HG02759 (cell line): ENCODE results near the gene DSP.

Experiments
- ATAC-seq: cut with Tn5 transposase; IDR thresholded peaks from one replicate; pipeline ENCODE4 v1.9.1; 2021; ENCODE audit warnings: mild to moderate bottlenecking, moderate library complexity; ENCODE audit not compliant: unreplicated experiment

DSP gene

GRCh38 chr6:7532821-7533220 lies 8.7 kb upstream of the DSP start:
- no peak for ATAC-seq

DNA sequence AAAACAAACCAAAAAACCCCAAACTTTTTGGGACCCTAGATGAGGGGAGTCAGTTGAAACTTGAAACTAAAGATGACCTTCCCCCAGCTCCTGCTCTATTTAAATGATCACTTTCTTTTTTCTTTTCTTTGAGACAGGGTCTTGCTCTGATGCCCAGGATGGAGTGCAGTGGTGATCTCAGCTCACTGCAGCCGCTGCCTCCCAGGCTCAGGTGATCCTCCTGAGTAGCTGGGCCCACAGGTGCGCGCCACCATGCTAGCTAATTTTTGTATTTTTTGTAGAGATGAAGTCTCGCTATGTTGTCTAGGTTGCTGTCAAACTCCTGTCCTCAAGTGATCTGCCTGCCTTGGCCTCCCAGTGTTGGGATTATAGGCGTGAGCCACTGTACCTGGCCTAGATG lies 7.3 kb upstream of the DSP start:
- ATAC-seq: no peak

- no peak for ATAC-seq
Observed at GRCh38 chr6:7535498-7535897, 6.0 kb upstream of the DSP start.

GRCh38 chr6:7537565-7538174 lies 3.8 kb upstream of the DSP start:
- ATAC-seq: no peak

- no peak for ATAC-seq
Observed at GRCh38 chr6:7538484-7538883, 3.0 kb upstream of the DSP start.

DNA sequence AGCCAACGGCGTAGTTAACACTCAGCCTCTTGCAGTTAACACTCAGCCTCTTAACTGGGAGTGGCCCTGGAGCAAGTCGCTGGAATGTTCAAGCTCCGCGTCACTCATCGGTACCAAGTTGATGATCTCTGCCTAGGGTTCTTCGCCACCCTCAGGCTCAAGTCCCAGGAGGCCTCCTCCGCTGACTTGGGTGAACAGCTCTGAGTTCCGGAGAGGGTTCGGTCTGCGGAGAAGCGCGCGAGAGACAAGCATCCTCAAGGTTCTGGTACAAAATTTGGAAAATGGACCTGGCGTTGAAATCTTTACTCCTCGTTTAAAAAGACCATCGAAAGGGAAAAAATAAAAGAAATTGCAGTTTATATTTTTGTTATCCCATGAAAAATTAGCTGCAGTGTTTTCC lies 876 bp upstream of the DSP start:
- no peak for ATAC-seq

- ATAC-seq: no peak
Observed at GRCh38 chr6:7542065-7542873, 798 bp downstream of the DSP start.

DNA sequence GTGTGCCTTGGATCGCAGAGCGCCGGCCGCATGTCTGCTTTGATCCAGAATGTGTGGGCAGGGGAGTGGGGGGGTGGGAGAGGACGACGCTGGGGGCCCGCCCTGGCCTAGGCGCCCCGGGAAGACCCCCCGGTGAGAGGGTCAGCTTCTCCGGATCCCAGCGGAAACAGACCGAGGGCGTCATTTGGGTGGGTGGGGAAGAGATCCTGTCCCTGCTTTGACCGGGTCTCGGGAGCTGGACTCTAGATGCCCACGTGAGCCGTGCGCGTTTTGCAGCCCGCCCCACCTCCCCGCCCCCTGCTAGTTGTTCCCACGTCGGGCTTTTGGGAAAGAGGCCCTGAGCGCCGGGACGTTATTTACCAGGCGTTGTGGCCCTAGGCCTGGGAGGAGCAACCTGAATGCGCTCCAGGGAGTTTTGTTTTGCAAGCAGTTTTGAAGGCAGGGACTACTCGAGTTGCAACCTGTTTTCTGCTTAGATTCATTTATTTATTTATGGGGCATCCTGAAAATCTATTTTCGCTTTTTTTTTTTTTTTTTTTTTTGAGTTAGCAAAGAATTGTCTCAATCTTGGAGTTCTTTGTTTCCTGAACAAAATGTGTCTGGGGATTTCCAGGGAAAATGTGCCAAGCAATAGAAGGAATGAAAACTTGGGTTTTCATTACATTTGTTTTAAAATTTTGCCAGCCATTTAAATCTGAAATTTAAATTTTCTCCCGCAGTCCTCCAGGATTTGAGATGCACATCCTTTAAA lies 1.6 kb downstream of the DSP start:
- no peak for ATAC-seq

DNA sequence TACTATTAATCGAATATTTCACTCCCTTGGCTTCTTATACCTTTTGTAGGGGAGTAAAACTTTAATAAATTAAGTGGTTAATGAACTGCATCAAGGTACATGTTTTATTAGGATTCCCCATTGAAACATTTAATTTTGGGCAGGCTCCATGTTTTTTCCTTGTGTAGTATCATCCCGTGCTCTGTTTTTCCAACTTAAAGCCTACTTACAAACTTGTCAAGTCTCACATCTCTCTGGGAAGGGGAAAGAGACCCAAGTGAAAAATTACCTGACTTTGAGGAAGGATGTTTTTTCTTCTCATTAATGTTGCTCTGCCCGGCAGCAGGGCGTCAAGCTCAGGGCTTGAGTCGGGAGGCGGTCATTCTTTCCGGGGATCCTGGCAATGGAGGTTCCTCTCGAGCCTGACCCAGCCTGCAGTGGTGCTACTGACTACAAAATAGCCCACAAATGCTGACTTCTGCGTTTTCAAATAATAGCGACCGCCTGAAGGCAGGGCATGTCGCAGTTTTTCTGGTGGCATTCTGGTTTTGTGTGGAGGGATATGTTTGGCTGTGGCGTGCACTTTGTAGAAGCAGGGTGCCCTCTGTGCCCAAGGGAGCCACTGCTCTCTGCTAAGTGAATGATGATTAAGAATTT lies 2.4 kb downstream of the DSP start:
- no peak for ATAC-seq

DNA sequence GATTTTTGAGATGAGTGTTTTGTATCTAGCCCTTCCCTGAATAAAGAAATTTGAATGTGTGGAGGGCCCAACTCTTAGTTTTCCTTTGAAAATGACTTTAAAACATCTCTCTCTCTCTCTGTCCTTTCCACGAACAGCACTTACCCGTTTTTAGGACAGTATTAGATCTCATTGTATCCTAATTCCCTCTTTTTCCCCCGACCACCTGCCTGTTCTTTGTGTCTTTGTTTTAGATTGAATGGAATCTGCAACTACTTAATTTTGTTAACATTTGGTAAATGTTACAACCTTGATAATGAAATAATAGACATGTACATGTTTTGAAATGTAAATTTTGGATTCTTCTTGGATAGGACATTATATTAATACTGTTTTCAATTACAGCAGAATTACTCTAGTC lies 3.1 kb downstream of the DSP start:
- ATAC-seq: no peak

- ATAC-seq: no peak
Observed at GRCh38 chr6:7545316-7546019, 4.0 kb downstream of the DSP start.

GRCh38 chr6:7546020-7546369 lies 4.5 kb downstream of the DSP start:
- ATAC-seq: no peak

DNA sequence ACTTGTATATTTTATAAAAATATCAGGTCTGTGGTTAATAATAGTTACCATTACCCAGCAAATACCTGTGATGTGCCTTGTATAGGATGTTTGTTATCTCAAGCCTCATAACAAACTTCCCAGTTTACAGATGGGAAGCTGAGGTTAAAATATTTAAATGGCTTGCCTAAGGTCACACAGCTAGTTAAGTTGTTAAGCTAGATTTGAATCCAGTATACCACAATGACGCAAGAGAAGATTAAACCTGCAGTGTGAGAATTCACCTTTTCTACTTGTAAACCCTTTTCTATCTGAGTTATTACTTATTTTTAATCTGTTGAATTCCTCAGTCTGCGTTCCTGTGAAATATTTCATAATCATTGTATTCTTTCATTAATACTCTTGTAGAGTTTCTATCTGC lies 4.9 kb downstream of the DSP start:
- ATAC-seq: no peak

GRCh38 chr6:7546896-7547295 lies 5.4 kb downstream of the DSP start:
- no peak for ATAC-seq

DNA sequence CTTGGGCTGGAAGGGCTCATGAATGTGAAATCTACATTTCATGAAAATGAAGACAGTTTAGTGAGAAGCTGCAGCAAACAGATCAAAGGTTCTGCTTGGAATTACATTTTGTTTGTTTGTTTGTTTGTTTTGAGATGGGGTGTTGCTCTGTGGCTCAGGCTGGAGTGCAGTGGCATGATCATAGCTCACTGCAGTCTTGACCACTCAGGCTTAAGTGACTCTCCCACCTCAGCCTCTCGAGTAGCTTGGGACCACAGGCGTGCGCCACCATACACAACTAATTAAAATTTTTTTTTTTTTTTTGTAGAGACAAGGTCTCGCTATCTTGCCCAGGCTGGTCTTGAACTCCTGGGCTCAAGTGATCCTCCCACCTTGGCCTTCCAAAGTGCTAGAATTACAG lies 5.8 kb downstream of the DSP start:
- ATAC-seq: no peak

- ATAC-seq: no peak
Observed at GRCh38 chr6:7550433-7550801, 8.9 kb downstream of the DSP start.

- no peak for ATAC-seq
Observed at GRCh38 chr6:7554533-7555275, 13.2 kb downstream of the DSP start.

DNA sequence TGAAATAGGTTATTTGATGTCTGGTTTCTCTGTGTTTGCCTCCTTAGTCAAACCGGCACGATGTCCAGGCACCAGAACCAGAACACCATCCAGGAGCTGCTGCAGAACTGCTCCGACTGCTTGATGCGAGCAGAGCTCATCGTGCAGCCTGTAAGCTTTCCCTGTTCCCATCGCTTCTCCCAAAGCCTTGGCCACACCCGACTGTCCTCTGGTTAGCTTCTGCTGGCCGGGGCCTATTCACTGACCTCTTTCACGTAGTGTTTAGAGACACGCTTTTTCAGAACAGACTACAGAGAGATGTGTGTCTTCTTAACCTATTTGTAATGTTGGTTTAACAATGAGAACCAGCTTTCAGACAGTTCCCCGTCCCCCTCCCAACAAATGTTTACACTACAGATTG lies 14.2 kb downstream of the DSP start:
- ATAC-seq: no peak

DNA sequence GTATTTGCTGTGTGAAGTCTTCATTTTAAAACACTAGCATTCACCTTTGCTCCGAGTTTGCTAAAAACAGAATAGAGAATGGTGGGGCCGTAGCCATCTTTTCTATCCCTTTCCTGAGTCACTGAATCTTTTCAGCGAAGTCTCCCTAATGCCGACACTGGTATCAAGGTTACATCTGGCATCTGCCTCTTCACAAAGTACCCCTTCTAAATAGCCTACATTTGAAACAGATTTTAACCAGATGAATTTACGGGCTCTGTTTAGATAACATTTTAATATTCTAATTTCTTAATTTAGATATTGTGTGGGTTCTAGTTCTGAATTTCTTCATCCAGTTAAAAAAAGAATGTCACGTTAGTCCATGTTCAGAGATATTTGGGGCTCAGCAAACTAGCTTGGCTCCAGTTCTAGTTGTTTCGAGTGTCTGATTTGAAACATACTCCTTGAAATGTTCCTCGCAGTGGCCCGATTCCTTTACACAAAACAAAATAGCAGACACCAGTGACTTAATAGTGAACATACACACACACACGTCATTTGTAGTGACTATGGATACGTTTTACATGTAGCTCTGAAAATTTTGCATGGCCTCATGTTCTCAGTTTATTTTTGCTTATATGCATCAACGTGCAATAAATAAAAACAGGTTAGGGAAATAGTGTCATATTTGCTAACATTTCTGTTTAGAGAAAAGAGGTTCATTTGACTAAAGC lies 15.1 kb downstream of the DSP start:
- no peak for ATAC-seq

DNA sequence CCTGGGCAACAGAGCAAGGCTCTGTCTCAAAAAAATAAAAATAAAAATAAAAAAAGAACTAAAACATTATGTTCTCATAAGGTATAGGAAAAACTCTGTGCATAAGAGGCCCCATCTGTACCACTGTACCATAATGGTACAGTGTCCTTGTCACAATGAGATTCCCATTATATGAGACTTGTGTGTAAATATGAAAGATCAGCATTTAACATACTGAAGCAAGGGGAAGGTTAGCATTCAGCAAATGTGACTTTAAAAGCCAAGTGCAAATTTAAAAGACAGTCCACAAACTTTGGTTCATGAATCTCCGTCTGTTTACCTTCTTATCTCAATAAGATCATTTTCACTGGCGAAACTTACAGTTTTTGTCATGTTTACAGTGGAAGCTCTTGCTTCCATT lies 16.2 kb downstream of the DSP start:
- no peak for ATAC-seq
